WERI-Rb-1 (cell line): ENCODE measurements around the gene GTF2H3.

Source experiments
- DNase-seq: peaks from one replicate; pipeline ENCODE4 v3.0.0-alpha.2; 2020
- H3K27ac ChIP-seq: fragments of 250-450 bp; sonication (Bioruptor Pico); 2 replicates; pipeline ENCODE4 v1.5.1; 2020; ENCODE audit warnings: mild to moderate bottlenecking, moderate library complexity
- H3K27me3 ChIP-seq: fragments of 250-450 bp; sonication (Bioruptor Pico); 2 replicates; pipeline ENCODE4 v1.5.1; 2021; ENCODE audit warnings: mild to moderate bottlenecking, low read depth, moderate library complexity; ENCODE audit not compliant: insufficient read depth, severe bottlenecking
- H3K36me3 ChIP-seq: fragments of 250-450 bp; sonication (Bioruptor Pico); 2 replicates; pipeline ENCODE4 v1.5.1; 2020; ENCODE audit warnings: mild to moderate bottlenecking, moderate library complexity
- H3K4me3 ChIP-seq: 2 replicates; pipeline ENCODE4 v1.5.1; 2011; ENCODE audit warnings: low read depth, mild to moderate bottlenecking, control low read depth, low read length
- H3K9me3 ChIP-seq: fragments of 250-450 bp; sonication (Bioruptor Pico); 2 replicates; pipeline ENCODE4 v1.5.1; 2021; ENCODE audit warnings: mild to moderate bottlenecking, moderate library complexity; ENCODE audit not compliant: severe bottlenecking
- CTCF ChIP-seq: IDR thresholded peaks from 2 replicates; pipeline ENCODE4 v1.5.1; 2011; ENCODE audit warnings: low read depth, mild to moderate bottlenecking, control low read depth, inconsistent platforms, low read length

GTF2H3 gene

GRCh38 chr12:123676616-123677320, 43.1 kb downstream of the GTF2H3 start:
- no peak for TF ChIP-seq CTCF
- H3K9me3 ChIP-seq, result no peaks in the 10 kb centered on the region
- H3K27me3 ChIP-seq, result no peaks in the 10 kb centered on the region
- no peak for DNase-seq
- H3K27ac ChIP-seq, result no peak overlapping the region
- H3K36me3 ChIP-seq, result peaks cover 21% of the 10 kb centered on the region
- H3K4me3 ChIP-seq, result no peak overlapping the region

DNA sequence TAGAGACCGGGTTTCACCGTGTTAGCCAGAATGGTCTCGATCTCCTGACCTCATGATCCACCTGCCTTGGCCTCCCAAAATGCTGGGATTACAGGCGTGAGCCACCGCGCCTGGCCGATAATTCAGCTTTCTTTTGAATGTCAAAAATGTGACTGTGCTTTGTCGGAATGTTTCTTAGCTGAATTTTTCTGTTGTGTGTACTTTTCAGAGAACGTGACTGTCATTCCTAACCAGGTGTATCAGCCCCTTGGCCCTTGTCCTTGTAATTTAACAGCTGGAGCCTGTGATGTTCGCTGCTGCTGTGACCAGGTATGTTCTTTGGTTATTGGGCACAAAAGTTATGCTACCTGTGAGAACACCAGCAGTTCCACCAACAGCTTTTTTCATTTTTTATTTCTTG, 45.4 kb downstream of the GTF2H3 start:
- H3K36me3 ChIP-seq, result peaks cover 21% of the 10 kb centered on the region
- no peaks in the 10 kb centered on the region for H3K27me3 ChIP-seq
- no peaks in the 10 kb centered on the region for H3K9me3 ChIP-seq
- no peak overlapping the region for H3K27ac ChIP-seq
- H3K4me3 ChIP-seq, result no peak overlapping the region
- DNase-seq, result no peak
- TF ChIP-seq CTCF, result no peak

GRCh38 chr12:123681605-123682004, 48.0 kb downstream of the GTF2H3 start:
- no peaks in the 10 kb centered on the region for H3K27me3 ChIP-seq
- no peaks in the 10 kb centered on the region for H3K9me3 ChIP-seq
- no peak overlapping the region for H3K27ac ChIP-seq
- DNase-seq, result no peak
- no peak for TF ChIP-seq CTCF
- no peak overlapping the region for H3K4me3 ChIP-seq
- peaks cover 11% of the 10 kb centered on the region for H3K36me3 ChIP-seq

- H3K27ac ChIP-seq, result no peak overlapping the region
- peaks cover 8% of the 10 kb centered on the region for H3K36me3 ChIP-seq
- no peak overlapping the region for H3K4me3 ChIP-seq
- no peak for TF ChIP-seq CTCF
- H3K9me3 ChIP-seq, result no peaks in the 10 kb centered on the region
- DNase-seq, result no peak
- H3K27me3 ChIP-seq, result no peaks in the 10 kb centered on the region
These were observed 50.3 kb downstream of the GTF2H3 start for GRCh38 chr12:123683964-123684363.

DNA sequence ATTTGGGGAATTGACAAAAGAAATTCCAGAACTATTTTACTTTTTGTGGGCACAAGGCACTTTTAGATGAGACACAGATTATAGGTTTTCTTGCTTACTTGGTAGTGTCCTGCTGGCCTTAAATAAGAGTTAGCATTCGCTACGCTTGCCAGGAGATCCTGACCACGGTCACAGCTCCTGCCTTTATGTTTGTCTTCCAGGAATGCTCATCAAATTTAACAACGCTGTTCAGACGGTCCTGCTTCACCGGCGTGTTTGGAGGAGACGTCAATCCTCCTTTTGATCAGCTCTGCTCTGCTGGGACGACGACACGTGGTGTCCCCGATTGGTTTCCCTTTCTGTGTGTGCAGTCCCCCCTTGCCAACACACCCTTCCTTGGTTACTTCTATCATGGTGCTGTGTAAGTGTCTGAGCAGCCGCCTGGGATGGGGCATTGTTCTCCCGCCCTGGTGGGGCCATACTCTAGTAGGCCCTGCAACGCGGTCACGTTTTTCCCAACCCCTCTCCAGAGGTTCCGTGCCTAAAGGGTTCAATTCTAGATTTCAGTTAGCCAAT, 53.1 kb downstream of the GTF2H3 start:
- Histone ChIP-seq H3K36me3 (peaks cover 4% of the 10 kb centered on the region), H3K9me3 (no peaks in the 10 kb centered on the region), H3K27me3 (no peaks in the 10 kb centered on the region), H3K4me3 (no peak overlapping the region), H3K27ac (no peak overlapping the region)
- TF ChIP-seq CTCF, result no peak
- DNase-seq, result no peak
